Ovary (tissue), 9 donors: ENCODE measurements around the gene TSBP1. TPM values are rescaled to one million over a fixed set of nuclear protein-coding genes. Genes with fewer than 3 reads are reported as not detected.

Experiments used
- DNase-seq, 5 donors: peaks; one replicate each; pipeline ENCODE4 v3.0.0-alpha.2; 2019 to 2020
- H3K27ac ChIP-seq, 2 donors: fragments of 200-600 bp; one replicate each; pipeline versions ENCODE4 v1.5.1 to v1.8.0; 2019 to 2022
- H3K27me3 ChIP-seq: fragments of 200-600 bp; one replicate; pipeline ENCODE4 v1.8.0; 2022
- H3K36me3 ChIP-seq: fragments of 200-600 bp; sonication (generic); one replicate; pipeline ENCODE4 v1.5.1; 2019
- H3K4me1 ChIP-seq: one replicate; pipeline ENCODE4 v1.8.1; 2013; ENCODE audit warnings: mild to moderate bottlenecking, moderate library complexity; ENCODE audit not compliant: insufficient read depth
- H3K4me3 ChIP-seq: fragments of 200-600 bp; sonication (generic); one replicate; pipeline ENCODE4 v1.5.1; 2017
- H3K9me3 ChIP-seq, 2 donors: fragments of 200-600 bp in 1 of 2; sonication (generic) in 1 of 2; one replicate each; pipeline versions ENCODE4 v1.5.1 to v1.8.1; 2013 to 2019; ENCODE audit warnings: mild to moderate bottlenecking in 1 of 2, moderate library complexity in 1 of 2
- EP300 ChIP-seq: sonication (generic); formaldehyde crosslinking; IDR thresholded peaks from one replicate; pipeline ENCODE4 v1.6.1; 2017; ENCODE audit warnings: antibody characterized with exemption
- POLR2A ChIP-seq: fragments of 450-650 bp; IDR thresholded peaks from one replicate; pipeline ENCODE4 v1.6.1; 2017; ENCODE audit warnings: antibody characterized with exemption, mild to moderate bottlenecking, moderate library complexity
- WGBS, 3 donors: extraction: QIAGEN DNeasy Blood & Tissue Kit in 1 of 3; methylation state at CpG; one replicate each; pipeline versions ENCODE4 v1.1.5 to v1.1.7; 2013 to 2017; 5-methylcytosine and 5-hydroxymethylcytosine counted together
- intact Hi-C, 4 donors: fragments of 100-400 bp; cut with DNase I; formaldehyde crosslinking; loops; one replicate each; pipeline versions ENCODE4 v1.11.0 to v1.15.1; 2022 to 2023
- polyA plus RNA-seq, 2 donors: library from polyadenylated mRNA; stranded (reverse); fragments of 200-250 nt in 1 of 2; fragments of 350-450 nt in 1 of 2; fragmentation: Illumina TruSeq in 1 of 2; extraction: RNeasy Lipid Tissue Mini Kit (QIAGEN cat#74804) in 1 of 2; gene quantifications; one replicate each; pipeline ENCODE4 v1.2.3, GENCODE V29; 2013 to 2014
- small RNA-seq: library from RNA; depleted of rRNA; stranded (forward); fragments of <200 nt; gene quantifications from one replicate; pipeline ENCODE3, GENCODE V24; 2016
- total RNA-seq, 7 donors: library from RNA; depleted of rRNA in 2 of 7; stranded (reverse); fragments of >200 nt in 2 of 7; fragmentation: NEBNext Ultra II Directional in 3 of 7; extraction: Animal tissue kit (Norgen Biotek cat#: 25700) in 3 of 7; gene quantifications; one replicate each; pipeline versions ENCODE4 v1.1.0 to v1.2.4, GENCODE V29; 2016 to 2023
- TF ChIP-seq, protein P1 (sequence below), 3 donors: fragments of 450-650 bp in 2 of 3; fragments of 200-600 bp in 1 of 3; IDR thresholded peaks; one replicate each; pipeline versions ENCODE4 v1.5.1 to v1.8.0; 2016 to 2022; ENCODE audit warnings: antibody characterized with exemption in 3 of 3, mild to moderate bottlenecking in 1 of 3
- donor health status: DM: no; HTN: no; CAD: no; lungs with moderate emphysema.
- donor health status: DM: no; HTN: no; CAD: no.
- donor health status: Bipolar disorder and iron deficiency.
- donor health status: DM: yes; HTN: yes; CAD: no.
- donor health status: DM: no; HTN: no; CAD: no.
- donor health status: DM: yes; HTN: yes; CAD: no.

TSBP1 gene
- total and polyA plus RNA-seq, 9 donors, result not detected

DNA sequence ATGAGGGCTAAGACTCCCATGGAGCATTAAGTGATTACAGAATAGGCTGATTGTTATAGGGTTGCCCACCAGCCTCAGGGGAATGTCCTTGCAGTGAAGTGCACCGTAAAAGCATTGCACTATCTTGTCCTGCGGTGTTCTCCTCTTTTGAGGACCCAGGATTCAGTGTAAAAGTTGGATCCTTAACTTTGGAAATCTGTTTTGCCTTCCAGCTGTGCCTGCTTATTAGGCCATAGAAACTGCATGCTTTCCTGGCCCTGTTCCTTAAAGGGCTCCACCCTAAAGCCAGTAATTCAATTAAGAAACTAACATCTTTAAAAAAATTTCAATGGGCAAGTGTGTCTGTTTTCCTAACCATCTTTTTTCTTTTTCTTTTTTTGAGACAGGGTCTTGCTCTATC lies 122.4 kb downstream of the TSBP1 start:
- Histone ChIP-seq H3K36me3 (no peaks in the 10 kb centered on the region), H3K4me3 (no peak overlapping the region), H3K27me3 (no peaks in the 10 kb centered on the region), H3K9me3 (no peaks in the 10 kb centered on the region), H3K27ac (no peak overlapping the region), H3K4me1 (no peaks in the 10 kb centered on the region)
- DNase-seq, result no peak
- WGBS, 3 donors, result 64 to 85% (median 78%) methylated on average over 2 of the region's 2 CpGs
- TF ChIP-seq, protein P1, sequence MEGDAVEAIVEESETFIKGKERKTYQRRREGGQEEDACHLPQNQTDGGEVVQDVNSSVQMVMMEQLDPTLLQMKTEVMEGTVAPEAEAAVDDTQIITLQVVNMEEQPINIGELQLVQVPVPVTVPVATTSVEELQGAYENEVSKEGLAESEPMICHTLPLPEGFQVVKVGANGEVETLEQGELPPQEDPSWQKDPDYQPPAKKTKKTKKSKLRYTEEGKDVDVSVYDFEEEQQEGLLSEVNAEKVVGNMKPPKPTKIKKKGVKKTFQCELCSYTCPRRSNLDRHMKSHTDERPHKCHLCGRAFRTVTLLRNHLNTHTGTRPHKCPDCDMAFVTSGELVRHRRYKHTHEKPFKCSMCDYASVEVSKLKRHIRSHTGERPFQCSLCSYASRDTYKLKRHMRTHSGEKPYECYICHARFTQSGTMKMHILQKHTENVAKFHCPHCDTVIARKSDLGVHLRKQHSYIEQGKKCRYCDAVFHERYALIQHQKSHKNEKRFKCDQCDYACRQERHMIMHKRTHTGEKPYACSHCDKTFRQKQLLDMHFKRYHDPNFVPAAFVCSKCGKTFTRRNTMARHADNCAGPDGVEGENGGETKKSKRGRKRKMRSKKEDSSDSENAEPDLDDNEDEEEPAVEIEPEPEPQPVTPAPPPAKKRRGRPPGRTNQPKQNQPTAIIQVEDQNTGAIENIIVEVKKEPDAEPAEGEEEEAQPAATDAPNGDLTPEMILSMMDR (IDR thresholded peaks at IDR 0.05), result no peak
- TF ChIP-seq POLR2A (no peak), EP300 (no peak)
- intact Hi-C loops, result loop anchor here in 3 of 4 donors (5.0 to 10.0 kb wide), 3 partner anchors 163 to 173 kb away; no protein-coding TSS in a partner anchor

DNA sequence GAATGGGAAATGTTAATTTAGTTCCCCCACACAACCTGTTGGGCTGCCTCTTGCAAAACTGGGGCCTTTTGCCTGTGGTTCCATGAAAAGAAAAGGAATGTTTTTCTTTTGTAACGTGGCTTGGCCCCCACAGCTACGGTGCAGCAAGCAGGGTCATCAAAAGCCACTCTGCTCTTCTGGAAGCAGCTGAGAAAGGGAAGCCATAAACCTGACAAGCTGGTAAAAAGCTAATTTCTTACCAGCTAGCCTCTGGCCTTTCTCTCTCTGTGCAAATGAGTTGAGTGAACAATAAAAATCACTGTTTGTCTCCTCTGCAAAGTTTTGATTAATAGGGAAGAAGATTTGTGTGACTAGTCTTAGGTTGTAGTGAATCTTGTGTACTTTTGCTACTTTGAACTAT lies 124.3 kb downstream of the TSBP1 start:
- no peaks in the 10 kb centered on the region for H3K27me3 ChIP-seq
- DNase-seq, result no peak
- H3K4me3 ChIP-seq, result no peak overlapping the region
- 0 to 33% (median 26%) methylated on average over 2 of the region's 2 CpGs for WGBS, 3 donors
- H3K4me1 ChIP-seq, result no peaks in the 10 kb centered on the region
- H3K9me3 ChIP-seq, result no peaks in the 10 kb centered on the region
- intact Hi-C loops, result loop anchor here in 3 of 4 donors (5.0 to 10.0 kb wide), 3 partner anchors 165 to 175 kb away; no protein-coding TSS in a partner anchor
- no peak overlapping the region for H3K27ac ChIP-seq
- no peaks in the 10 kb centered on the region for H3K36me3 ChIP-seq
- TF ChIP-seq, protein P1 (IDR thresholded peaks at IDR 0.05), result no peak
- TF ChIP-seq EP300 (no peak), POLR2A (no peak)

DNA sequence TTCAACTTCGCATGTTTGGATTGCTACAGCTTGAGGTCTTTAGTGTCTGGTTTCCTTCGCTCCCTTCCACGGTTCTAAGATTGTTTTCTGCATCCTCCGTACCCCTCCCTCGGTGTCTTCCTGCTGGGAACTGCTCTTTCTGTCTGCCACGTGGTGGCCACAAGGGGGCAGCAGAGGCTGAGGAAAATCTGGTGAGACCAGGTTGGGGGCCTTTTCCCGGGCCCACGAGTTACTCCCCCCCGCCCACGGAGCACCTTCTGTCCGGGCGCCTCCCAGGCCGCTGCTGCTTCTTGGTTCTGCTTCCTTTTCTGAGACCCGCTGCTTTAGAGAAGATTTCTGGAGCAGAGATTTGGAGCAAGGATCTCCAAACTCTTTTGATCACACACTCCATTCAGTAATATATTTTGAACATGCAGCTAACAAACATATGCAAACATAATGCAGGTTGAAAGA lies 126.7 kb downstream of the TSBP1 start:
- Histone ChIP-seq H3K27ac (peak overlapping the region; percentile 0 to 30), H3K9me3 (no peaks in the 10 kb centered on the region), H3K27me3 (no peaks in the 10 kb centered on the region), H3K36me3 (no peaks in the 10 kb centered on the region), H3K4me3 (no peak overlapping the region), H3K4me1 (no peaks in the 10 kb centered on the region)
- DNase-seq, result peak; percentile 88 to 94 (median 92)
- intact Hi-C loops, result loop anchor here in 3 of 4 donors (5.0 to 10.0 kb wide), 3 partner anchors 167 to 177 kb away; no protein-coding TSS in a partner anchor
- WGBS, 3 donors, result 0 to 1% (median 0%) methylated on average over 14 of the region's 14 CpGs
- no peak for TF ChIP-seq POLR2A
- TF ChIP-seq, protein P1 (IDR thresholded peaks at IDR 0.05), result peak; percentile 82 to 91 (median 90)

DNA sequence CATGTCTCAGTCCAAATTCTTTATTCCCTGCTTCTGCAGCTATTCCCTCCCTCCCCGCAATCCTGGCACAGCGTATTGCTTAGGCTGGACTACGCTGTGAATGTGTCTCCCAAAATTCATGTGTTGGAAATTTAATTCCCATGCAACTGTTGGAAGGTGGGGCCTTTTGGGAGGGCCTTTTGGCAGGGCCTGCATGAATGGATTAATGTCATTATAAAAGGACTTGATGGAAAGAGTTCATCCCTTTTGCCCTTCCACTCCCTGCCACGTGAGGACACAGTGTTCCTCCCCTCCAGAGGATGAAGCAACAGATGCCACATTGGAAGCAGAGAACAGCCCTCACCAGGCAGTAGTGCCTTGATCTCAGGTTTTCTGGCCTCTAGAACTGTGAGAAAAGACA lies 127.4 kb downstream of the TSBP1 start:
- H3K27ac ChIP-seq, result peak overlapping the region in 1 of 2 donors; percentile 0
- WGBS, 3 donors, result 56 to 92% (median 84%) methylated on average over 4 of the region's 4 CpGs
- no peak for TF ChIP-seq EP300
- TF ChIP-seq, protein P1 (IDR thresholded peaks at IDR 0.05), result no peak
- TF ChIP-seq POLR2A, result no peak
- DNase-seq, result peak in 1 of 5 donors; percentile 33
- H3K27me3 ChIP-seq, result no peaks in the 10 kb centered on the region
- no peaks in the 10 kb centered on the region for H3K36me3 ChIP-seq
- intact Hi-C loops, result loop anchor here in 1 of 4 donors (10.0 kb wide), 1 partner anchor 171 kb away; no protein-coding TSS in a partner anchor
- H3K4me1 ChIP-seq, result no peaks in the 10 kb centered on the region
- H3K4me3 ChIP-seq, result no peak overlapping the region
- no peaks in the 10 kb centered on the region for H3K9me3 ChIP-seq

Small RNA genes lying within 50 kb of the gene (small RNA-seq; reads per million reads assigned to genes)
- not detected for gene RNU6-603P

Other genes starting within 250 kb of the TSBP1 start
- gene ATF6B, start 243.7 kb downstream of the TSBP1 start, total RNA-seq, result 100 to 1,000 TPM in 1 of 7 donors, 10 to 100 TPM in 6; 27.8 to 100 (median 84.5) TPM
- 10 to 100 TPM; 37.9 to 70.3 TPM for gene ATF6B, start 243.7 kb downstream of the TSBP1 start, polyA plus RNA-seq
- gene FKBPL, start 241.6 kb downstream of the TSBP1 start, total RNA-seq, result 1 to 10 TPM; 1.7 to 4.6 (median 4.1) TPM
- gene FKBPL, start 241.6 kb downstream of the TSBP1 start, polyA plus RNA-seq, result 1 to 10 TPM; 4.2 to 5.5 TPM
- gene PRRT1, start 220.0 kb downstream of the TSBP1 start, total RNA-seq, result 10 to 100 TPM in 5 of 7 donors, 1 to 10 TPM in 2; 2.4 to 44.1 (median 28.0) TPM
- gene PRRT1, start 220.0 kb downstream of the TSBP1 start, polyA plus RNA-seq, result 10 to 100 TPM; 16.3 to 27.7 TPM
- gene PPT2, start 217.8 kb downstream of the TSBP1 start, total RNA-seq, result 10 to 100 TPM; 33.5 to 63.9 (median 43.9) TPM
- gene PPT2, start 217.8 kb downstream of the TSBP1 start, polyA plus RNA-seq, result 10 to 100 TPM; 34.4 to 53.1 TPM
- gene EGFL8, start 207.3 kb downstream of the TSBP1 start, total RNA-seq, result 10 to 100 TPM; 11.8 to 47.3 (median 36.8) TPM
- 10 to 100 TPM; 29.8 to 36.7 TPM for gene EGFL8, start 207.3 kb downstream of the TSBP1 start, polyA plus RNA-seq
- gene AGPAT1, start 195.8 kb downstream of the TSBP1 start, total RNA-seq, result 10 to 100 TPM; 29.6 to 82.4 (median 60.6) TPM
- gene AGPAT1, start 195.8 kb downstream of the TSBP1 start, polyA plus RNA-seq, result 10 to 100 TPM; 53.5 to 75.7 TPM
- gene RNF5, start 193.5 kb downstream of the TSBP1 start, total RNA-seq, result 10 to 100 TPM; 49.2 to 81.6 (median 75.4) TPM
- gene RNF5, start 193.5 kb downstream of the TSBP1 start, polyA plus RNA-seq, result 100 to 1,000 TPM in 1 of 2 donors, 10 to 100 TPM in 1; 88.6 to 103 TPM
- 10 to 100 TPM in 1 of 7 donors, 1 to 10 TPM in 6; 3.4 to 12.8 (median 8.1) TPM for gene AGER, start 187.7 kb downstream of the TSBP1 start, total RNA-seq
- gene AGER, start 187.7 kb downstream of the TSBP1 start, polyA plus RNA-seq, result 1 to 10 TPM; 5.1 to 5.9 TPM
- 100 to 1,000 TPM in 4 of 7 donors, 10 to 100 TPM in 3; 39.3 to 110 (median 100) TPM for gene PBX2, start 181.7 kb downstream of the TSBP1 start, total RNA-seq
- 10 to 100 TPM; 74.0 to 75.5 TPM for gene PBX2, start 181.7 kb downstream of the TSBP1 start, polyA plus RNA-seq
- 1 to 10 TPM; 3.1 to 8.4 (median 4.7) TPM for gene GPSM3, start 179.3 kb downstream of the TSBP1 start, total RNA-seq
- gene GPSM3, start 179.3 kb downstream of the TSBP1 start, polyA plus RNA-seq, result 1 to 10 TPM; 5.4 to 8.7 TPM
- gene NOTCH4, start 147.8 kb downstream of the TSBP1 start, total RNA-seq, result 10 to 100 TPM in 4 of 7 donors, 1 to 10 TPM in 3; 7.2 to 19.1 (median 10.7) TPM
- gene NOTCH4, start 147.8 kb downstream of the TSBP1 start, polyA plus RNA-seq, result 10 to 100 TPM; 12.4 to 21.2 TPM
- gene BTNL2, start 35.3 kb upstream of the TSBP1 start, total RNA-seq, result not detected
- not detected for gene BTNL2, start 35.3 kb upstream of the TSBP1 start, polyA plus RNA-seq
- gene HLA-DRA, start 68.0 kb upstream of the TSBP1 start, total RNA-seq, result 100 to 1,000 TPM in 5 of 7 donors, 10 to 100 TPM in 2; 19.5 to 262 (median 130) TPM
- 1,000 to 10,000 TPM in 1 of 2 donors, 100 to 1,000 TPM in 1; 118 to 1,131 TPM for gene HLA-DRA, start 68.0 kb upstream of the TSBP1 start, polyA plus RNA-seq
- gene HLA-DRB5, start 158.4 kb upstream of the TSBP1 start, total RNA-seq, result 100 to 1,000 TPM in 1 of 7 donors, 10 to 100 TPM in 4, under 1 TPM in 2; 0.72 to 113 (median 16.5) TPM
- gene HLA-DRB5, start 158.4 kb upstream of the TSBP1 start, polyA plus RNA-seq, result 10 to 100 TPM in 1 of 2 donors, under 1 TPM in 1; 0.41 to 61.4 TPM
- gene HLA-DRB1, start 217.9 kb upstream of the TSBP1 start, total RNA-seq, result 100 to 1,000 TPM in 2 of 7 donors, 10 to 100 TPM in 5; 16.4 to 136 (median 62.1) TPM
- gene HLA-DRB1, start 217.9 kb upstream of the TSBP1 start, polyA plus RNA-seq, result 10 to 100 TPM; 47.9 to 95.9 TPM